NCI-H1105 (cell line): Measurements from ENCODE around the gene PTPRN2.

Source experiments
- DNase-seq: peaks from one replicate; lab custom pipeline; 2025; lab: John Stamatoyannopoulos, UW

The PTPRN2 gene

GRCh38 chr7:157693521-157694375 lies 893.9 kb downstream of the PTPRN2 start:
- no peak for DNase-seq

GRCh38 chr7:157693071-157693520 lies 894.5 kb downstream of the PTPRN2 start:
- no peak for DNase-seq

GRCh38 chr7:157692460-157693011 lies 895.1 kb downstream of the PTPRN2 start:
- DNase-seq = no peak

- DNase-seq = no peak
These were observed 895.8 kb downstream of the PTPRN2 start for GRCh38 chr7:157691586-157692459.

- DNase-seq = peak; percentile 81
These were observed 896.6 kb downstream of the PTPRN2 start for GRCh38 chr7:157690833-157691585.

GRCh38 chr7:157690058-157690832 lies 897.4 kb downstream of the PTPRN2 start:
- peak; percentile 51 for DNase-seq

GRCh38 chr7:157689269-157690057 lies 898.2 kb downstream of the PTPRN2 start:
- no peak for DNase-seq

- no peak for DNase-seq
These were observed 898.9 kb downstream of the PTPRN2 start for GRCh38 chr7:157688533-157689268.

- DNase-seq = no peak
These were observed 899.6 kb downstream of the PTPRN2 start for GRCh38 chr7:157687845-157688532.

GRCh38 chr7:157687158-157687557 lies 900.5 kb downstream of the PTPRN2 start:
- no peak for DNase-seq

- no peak for DNase-seq
These were observed 901.2 kb downstream of the PTPRN2 start for GRCh38 chr7:157686285-157686894.

- no peak for DNase-seq
These were observed 902.0 kb downstream of the PTPRN2 start for GRCh38 chr7:157685430-157686284.

- no peak for DNase-seq
These were observed 902.7 kb downstream of the PTPRN2 start for GRCh38 chr7:157684909-157685429.

- DNase-seq = no peak
These were observed 903.3 kb downstream of the PTPRN2 start for GRCh38 chr7:157684157-157684908.

- DNase-seq = no peak
These were observed 903.9 kb downstream of the PTPRN2 start for GRCh38 chr7:157683747-157684156.
